Measurements from ENCODE around the gene DENND6A.

DNA sequence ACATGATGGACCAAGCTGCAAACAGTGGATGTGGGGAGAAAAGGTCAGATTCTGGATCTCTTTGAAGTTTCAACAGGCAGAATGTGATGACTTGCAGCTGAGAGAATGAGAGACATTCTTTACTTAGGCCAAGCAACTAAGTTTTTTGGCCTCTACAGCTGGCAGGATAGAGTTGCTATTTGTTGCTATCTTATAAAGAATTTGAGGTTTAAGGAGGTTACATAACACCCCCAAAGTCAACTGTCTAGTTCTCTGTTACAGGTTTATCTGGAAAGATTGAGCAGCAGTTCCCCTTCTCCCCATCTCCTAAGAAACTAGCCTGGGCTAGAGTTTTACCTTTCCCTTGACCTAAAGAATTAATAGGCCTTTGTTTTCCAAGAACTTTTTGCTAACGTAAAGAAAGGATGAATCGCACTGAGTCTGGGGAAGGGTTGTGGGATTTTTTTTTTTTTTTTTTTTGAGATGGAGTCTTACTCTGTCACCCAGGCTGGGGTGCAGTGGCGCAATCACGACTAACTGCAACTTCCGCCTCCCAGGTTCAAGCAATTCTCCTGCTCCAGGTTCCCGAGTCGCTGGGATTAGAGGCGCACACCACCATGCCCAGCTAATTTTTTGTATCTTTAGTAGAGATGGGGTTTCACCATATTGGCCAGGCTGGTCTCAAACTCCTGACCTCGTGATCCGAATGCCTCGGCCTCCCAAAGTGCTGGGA, 36.6 kb upstream of the DENND6A start:
- no peak for TF ChIP-seq KLF7 (tag by site-specific recombination; IDR thresholded peaks at IDR 0.05; ENCODE audit: borderline replicate concordance)
- no peak for TF ChIP-seq KLF16 (tag by site-specific recombination; IDR thresholded peaks at IDR 0.05)
- no peak for TF ChIP-seq CTCF (tag by site-specific recombination; IDR thresholded peaks at IDR 0.05)
- no peak for TF ChIP-seq FEZF1 (tag by site-specific recombination; IDR thresholded peaks at IDR 0.05)
- TF ChIP-seq REPIN1 (tag by site-specific recombination; IDR thresholded peaks at IDR 0.05; ENCODE audit: low read depth): no peak
- TF ChIP-seq ZNF214 (tag by site-specific recombination; IDR thresholded peaks at IDR 0.05; ENCODE audit: borderline replicate concordance): no peak
- TF ChIP-seq ZBTB1 (tag by site-specific recombination; IDR thresholded peaks at IDR 0.05): no peak
- no peak for TF ChIP-seq WT1 (tag by site-specific recombination; IDR thresholded peaks at IDR 0.05)
- TF ChIP-seq ZNF558 (tag by site-specific recombination; IDR thresholded peaks at IDR 0.05): no peak
- no peak for TF ChIP-seq ZNF16 (tag by site-specific recombination; IDR thresholded peaks at IDR 0.05; ENCODE audit: low read depth)
- TF ChIP-seq, protein P1, sequence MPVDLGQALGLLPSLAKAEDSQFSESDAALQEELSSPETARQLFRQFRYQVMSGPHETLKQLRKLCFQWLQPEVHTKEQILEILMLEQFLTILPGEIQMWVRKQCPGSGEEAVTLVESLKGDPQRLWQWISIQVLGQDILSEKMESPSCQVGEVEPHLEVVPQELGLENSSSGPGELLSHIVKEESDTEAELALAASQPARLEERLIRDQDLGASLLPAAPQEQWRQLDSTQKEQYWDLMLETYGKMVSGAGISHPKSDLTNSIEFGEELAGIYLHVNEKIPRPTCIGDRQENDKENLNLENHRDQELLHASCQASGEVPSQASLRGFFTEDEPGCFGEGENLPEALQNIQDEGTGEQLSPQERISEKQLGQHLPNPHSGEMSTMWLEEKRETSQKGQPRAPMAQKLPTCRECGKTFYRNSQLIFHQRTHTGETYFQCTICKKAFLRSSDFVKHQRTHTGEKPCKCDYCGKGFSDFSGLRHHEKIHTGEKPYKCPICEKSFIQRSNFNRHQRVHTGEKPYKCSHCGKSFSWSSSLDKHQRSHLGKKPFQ (tag by site-specific recombination; IDR thresholded peaks at IDR 0.05): no peak
- no peak for TF ChIP-seq ZNF664 (tag by site-specific recombination; IDR thresholded peaks at IDR 0.05)
- no peak for TF ChIP-seq ZNF146 (tag by site-specific recombination; IDR thresholded peaks at IDR 0.05)
- no peak for TF ChIP-seq ZNF280D (tag by site-specific recombination; IDR thresholded peaks at IDR 0.05)
